CD4-positive, alpha-beta T cell treated with Interleukin-2 at 100 ng/mL for 4 hours (primary cell): ENCODE results near the gene SLX9.

ENCODE experiments used
- DNase-seq: peaks from one replicate; pipeline ENCODE4 v3.0.0-alpha.2; 2020; ENCODE audit warnings: low spot score

Gene SLX9

DNA sequence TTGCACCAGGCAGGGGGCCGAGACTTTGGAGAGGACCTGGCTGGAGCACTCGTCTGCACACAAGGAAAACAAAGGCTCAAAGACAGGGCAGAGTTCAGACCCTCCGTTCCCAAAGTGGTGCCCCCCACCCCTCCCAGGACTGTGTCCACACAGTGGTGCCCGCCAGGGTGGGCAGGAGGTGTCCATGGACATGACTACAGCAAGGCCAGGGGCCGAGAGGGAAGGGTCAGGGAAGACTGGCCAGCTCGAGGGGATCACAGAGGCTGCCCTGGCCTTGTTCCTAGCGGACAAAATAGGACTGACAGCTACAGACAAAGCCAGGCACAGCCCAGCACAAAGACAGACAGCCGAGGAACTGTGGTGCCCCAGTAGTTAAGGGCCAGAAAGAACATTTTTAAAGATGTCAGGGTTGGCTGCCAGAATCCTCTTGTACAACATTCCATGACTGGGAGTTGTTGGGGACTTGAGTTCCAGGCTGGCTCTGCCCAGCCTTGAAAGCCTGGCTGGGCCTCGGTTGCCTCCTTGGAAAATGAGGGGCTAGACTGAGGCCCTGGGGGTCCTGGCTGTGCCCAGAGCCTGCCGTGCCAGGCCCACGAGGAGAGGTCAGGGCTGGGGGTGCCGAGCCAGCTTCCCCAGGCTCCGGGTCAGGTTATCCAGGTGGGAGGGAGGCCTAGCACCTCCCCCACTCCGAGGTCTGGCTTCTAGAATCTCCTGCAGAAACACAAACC lies 63.7 kb downstream of the SLX9 start:
- no peak for DNase-seq

DNA sequence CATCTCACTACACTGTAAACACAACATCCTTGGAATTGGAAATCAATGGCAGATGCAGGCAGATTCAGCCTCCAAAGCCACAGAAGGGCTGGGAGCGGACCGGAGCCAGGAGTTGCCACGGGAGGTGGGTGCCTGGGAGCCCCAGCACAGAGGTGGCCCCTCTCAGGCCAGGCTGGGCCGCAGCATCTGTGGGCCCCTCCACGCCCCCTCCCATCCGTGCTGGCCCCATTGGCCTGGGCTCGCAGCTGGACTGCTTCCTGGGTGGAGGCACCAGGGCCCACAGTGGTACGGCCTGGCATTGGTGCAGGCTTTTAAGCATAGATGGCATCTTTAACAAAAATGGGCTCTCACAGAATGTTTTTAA lies 64.2 kb downstream of the SLX9 start:
- no peak for DNase-seq

DNA sequence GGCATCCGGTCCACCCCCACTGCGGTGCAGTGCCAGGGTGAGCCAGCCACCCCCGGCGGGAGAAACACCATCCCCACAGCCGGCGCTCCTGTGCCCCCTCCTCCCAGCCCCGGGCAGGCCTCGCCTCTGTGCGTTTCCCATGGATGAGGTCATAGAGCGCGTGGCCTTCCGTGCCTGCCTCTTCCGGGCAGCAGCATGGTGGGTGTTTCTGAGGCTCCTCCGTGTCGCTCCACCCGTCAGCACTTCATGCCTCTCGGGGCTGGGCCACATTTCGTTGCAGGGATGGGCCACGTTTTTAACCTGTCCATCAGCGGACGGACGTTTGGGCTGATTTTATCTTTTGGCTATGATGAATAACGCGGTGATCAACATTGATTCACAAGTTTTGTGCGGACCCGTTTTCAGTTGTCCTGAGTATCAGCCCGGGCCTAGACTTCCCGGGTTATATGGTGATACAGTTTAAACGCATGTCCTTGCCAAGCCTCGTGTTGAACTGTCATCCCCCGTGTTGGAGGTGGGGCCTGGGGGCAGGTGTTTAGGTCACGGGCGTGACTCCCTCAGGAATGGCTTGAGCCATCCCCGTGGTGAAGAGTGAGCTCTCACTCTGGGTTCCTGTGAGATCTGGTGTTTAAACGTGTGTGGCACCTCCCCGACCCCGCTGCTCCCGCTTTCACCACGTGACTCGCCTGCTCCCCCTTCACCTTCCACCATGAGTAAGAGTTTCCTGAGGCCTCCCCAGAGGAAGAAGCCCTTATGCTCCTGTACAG lies 64.8 kb downstream of the SLX9 start:
- no peak for DNase-seq

DNA sequence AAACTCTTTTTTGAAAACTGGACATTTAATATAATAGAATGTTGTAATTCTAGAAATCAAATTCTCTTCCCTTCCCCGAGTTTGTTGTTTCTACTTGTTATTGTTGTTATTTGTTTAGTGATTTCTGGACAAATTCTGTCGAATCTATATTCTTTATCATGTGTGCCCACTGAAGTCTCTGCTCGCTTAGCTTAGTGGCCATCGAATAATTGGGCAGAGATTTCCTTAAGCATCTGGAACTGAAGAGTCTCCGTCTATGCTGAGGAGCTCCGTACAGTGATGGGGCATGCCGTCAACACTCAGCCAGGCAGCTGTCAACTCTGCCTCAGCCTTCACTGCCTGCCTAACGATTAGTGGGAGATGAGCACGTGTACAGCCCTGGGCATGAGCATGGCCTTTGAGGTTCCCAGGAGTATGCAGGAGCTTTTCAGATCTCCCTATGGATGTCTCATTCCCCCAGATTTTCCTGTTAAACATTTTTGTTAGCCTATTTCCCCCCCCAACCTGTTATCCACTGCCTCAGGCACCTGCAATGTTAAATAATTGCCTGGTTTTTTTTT lies 66.8 kb downstream of the SLX9 start:
- DNase-seq, result no peak

DNA sequence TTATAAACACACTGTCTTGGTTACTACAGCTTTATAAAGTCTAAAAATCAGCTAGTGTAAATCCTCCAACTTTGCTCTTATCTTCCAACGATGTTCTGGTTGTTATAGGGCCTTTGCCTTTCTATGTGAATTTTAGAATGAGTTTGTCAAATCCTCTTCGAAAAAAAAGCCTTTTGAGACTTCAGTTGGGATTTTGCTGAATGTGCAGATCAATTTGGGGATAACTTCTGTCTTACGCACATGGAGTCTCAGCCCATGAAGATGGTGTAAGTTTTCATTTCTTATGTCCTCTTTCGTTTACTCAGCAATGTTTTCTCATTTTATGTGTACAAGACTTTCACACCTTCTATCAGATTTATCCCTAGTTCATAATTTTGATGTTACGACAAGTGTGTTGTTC lies 69.8 kb downstream of the SLX9 start:
- no peak for DNase-seq

DNA sequence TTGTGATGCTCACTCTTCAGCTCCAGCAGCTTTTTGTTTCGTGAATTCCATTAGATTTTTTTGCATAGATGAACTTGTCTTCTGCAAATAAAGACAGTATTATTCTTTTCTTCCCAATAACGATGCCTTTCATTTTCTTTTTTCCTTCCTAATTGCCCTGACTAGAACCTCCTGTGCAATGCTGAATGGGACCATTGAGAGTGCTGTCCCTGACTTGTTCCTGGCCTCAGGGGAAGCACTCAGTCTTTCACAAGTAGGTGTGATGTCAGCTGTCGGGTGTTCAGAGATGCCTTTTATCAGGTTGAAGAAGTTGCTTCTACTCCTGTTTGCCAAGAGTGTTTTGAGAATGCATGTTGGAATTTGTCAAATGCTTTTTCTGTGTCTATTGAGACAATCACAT lies 70.3 kb downstream of the SLX9 start:
- no peak for DNase-seq

DNA sequence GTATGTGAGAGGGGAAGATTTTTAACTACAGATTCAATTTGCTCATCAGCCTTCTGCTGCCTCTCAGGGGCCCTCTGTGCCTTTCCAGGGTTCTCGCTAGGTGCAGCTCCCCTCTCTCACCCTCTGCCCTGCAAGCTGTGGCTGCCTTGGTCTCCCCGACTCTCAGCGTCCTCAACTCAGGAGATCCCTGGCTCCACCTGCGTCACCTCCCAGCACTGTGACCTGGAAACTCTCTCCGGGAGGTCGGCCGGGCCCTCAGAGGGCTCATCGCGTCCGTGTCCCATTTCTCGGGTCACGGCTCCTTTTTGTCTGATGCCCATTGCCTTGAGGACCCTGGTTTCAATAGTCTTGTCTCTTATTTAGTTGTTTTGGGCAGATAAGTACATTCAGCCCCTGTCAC lies 71.0 kb downstream of the SLX9 start:
- DNase-seq, result no peak

DNA sequence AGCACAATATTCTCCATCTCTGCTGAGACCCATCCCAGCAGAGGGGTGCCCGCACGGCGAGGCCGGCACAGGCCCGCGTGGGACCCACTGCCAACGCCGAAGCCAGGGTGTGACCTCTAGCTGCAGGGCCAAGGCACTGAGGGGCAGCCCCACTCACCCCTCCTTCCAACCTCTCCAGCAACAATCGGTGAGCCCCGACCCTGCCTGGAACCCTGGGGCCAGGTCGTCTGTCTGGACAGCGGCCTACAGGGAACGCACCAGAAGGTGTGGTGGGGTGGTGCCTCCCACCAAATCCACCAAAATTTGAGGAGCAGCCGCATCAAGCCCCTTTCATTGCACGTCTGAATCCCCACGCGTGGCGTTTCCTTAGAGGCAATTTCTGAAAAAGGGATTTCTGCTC lies 71.6 kb downstream of the SLX9 start:
- DNase-seq, result no peak

DNA sequence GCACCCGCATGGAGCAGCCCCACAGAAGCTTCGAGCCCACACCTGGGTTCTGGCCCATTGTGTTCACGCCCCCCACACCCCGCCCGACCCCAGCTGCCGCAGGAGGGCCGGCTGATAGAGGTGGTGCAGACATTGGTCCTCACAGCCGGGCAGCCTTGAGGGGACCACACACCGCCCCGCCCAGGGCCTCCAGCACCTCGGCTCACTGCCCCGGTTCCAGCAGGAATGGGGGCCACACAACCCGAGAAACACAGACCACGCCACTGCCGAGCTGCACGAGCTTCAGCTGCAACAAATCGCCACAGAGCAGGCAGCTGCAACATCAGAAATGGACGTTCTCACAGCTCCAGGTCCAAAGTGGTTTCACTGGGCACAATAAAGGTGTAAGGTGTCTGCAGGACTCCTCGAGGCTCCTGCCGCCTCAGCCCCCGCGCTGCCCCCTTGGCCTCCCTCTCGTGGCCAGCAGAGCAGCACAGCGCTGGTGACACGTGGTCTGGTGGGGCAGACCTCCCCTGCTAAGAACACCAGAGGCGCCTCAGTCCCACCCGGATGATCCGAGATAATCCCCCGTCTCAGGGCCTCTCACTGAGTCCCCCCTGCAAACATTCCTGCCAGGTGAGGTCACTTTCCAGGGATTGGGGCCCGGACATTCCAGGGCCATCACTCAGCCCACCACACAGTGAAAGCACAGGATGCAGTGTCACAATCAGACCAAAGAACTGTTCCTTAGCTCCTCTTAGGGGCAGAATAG lies 72.3 kb downstream of the SLX9 start:
- DNase-seq, result no peak

DNA sequence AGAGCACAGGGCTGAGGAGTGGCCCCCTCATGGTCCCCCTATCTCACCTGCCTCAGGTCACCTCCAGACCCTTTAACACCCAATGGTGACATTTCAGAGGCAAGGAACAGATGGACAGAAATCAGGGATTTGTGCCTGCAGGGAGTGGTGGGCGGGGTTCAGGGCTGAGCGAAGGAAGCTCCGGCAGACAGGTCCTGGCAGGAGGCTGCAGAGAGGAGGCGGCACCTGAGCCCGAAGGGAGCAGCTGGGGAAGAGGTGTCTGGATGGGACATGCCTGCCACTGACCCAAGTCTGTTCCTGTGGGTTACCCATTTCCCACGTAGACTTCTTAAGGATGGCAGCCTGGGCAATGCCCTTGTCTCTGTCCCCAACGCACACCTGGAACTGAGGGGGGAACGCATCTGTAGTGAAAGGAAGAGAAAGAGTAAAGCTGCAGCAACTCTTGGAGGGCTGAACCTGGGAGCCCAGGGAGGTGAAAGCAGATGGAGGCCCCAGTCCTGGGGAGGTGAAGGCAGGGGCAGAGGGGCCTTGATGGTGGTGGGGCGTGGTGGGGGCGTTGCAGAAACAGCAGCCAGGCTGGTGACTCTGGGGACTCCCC lies 72.9 kb downstream of the SLX9 start:
- no peak for DNase-seq

DNA sequence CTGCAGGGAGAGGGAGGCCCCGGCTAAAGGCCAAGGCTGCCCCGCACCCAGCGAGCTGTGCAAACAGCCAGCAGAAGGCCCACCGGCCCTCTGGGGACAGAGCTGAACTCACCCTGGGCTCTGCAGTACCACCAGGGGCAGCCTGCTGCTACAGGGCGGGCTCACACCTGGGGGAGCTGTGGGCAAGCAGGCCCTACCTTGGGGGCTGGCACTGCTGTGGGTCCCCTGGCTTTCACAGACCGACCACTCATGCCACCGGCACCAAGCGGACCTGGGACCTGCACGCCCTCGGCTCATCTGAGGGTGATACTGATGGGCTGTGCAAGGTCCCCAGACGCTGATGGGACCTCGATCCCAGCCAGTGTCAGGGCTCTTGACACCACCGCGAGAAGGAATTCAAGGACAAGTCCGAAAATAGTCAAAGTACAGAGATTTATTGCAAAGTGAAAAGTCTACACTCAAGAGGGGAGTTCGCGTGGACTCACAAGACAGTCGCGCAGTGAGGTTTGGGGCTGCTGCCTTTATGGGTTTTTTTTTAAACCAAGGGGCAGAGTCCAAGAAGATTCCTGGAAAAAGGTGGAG lies 73.5 kb downstream of the SLX9 start:
- DNase-seq, result no peak

DNA sequence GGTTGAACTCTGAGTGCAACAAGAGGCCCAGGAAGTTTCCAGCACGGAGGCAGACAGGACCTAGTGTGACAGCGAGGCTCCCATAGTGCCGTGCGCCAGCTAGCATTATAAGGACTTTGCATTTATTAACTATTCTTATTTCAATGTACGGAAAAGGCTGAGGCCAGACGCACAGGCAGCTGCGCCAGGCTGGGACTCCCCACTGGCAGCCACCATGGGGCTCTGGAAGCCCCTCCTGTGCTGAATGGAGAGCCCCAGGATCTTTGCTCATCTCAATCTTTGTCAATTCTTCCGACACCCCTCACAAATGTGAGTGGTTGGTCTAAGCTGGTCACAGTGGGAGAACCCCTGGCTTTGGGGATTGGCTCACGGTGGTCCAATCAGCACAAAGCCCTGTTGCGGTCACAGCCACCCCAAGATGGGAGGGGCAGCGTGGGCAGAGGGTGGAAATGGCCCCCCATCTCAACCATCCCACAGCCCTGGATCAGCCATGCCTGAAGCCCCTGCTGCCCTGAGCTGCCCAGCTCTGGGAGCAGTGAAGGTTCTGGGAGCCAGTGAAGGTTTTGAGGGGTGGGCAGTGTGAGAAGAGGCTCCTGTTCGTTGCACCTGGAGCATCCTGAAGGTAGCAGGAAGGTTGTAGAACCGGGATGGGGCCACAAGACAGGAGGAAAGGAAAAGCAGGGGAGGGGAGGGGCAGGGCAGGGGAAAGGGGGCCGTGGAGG lies 75.1 kb downstream of the SLX9 start:
- DNase-seq, result no peak

DNA sequence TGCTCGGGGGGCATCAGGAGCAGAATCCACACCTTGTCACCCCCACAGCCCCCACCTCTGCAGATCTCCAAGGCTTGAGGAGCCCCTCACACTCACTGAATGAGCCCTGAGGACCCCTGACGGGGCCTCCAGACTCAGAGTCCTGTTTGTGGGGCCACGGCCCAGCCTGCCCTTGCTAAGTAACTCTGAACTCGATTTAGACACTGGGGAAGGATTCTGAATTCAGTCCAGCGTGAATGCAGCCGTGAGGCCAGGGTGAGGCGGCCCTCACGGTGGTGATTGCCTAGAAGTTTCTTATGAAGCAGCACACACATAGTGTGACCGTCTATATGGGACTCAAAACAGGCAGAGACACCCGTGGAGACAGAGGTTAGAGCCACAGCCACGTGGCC lies 75.6 kb downstream of the SLX9 start:
- DNase-seq, result no peak

DNA sequence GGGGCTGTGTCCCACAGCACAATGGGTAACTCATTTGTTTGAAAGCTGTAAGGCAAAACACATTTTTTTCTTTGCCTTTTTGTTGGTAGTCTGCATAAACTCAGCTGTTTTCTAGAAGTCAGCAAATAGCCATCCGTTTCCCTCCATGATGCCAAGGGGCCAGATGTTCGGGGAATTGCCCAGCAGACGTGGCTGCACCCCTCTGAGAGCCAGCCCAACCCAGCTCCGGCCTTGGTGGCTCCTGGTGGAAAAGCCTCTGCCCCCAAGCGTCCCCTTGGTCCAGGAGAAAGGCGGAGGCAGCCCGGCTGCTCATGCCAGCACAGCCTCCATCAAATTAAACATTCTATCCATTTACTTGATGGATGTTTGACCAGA lies 76.2 kb downstream of the SLX9 start:
- no peak for DNase-seq

DNA sequence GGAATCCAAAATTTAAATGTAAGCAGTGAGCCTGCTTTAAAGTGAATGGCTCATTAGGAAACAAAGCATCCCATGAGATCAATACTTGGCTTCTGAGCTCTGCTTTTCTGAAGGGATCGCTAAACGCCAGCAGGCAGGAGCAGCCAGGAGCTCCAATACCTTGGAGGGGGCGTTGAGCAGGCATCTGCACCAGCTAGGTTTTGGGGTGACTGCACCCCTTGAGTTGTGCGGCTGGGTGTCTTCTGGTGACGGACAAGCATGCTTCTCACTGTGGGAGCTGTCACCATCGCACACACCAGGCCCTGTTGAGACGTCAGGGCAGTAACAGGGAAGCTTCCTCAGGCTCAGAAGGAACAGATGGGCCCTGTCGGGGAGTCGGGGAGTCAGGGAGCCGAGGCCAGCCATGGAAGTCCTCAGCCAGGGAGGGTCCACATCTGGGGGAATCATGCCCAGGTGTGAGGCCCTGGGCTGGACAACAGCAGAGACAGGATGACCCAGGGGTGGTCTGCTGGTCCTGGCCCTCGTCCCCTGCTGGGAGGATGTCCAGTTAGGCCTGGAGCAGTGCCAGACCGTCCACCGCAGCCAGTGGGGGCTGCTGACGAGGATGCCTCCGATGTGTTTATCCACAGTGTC lies 76.7 kb downstream of the SLX9 start:
- no peak for DNase-seq

DNA sequence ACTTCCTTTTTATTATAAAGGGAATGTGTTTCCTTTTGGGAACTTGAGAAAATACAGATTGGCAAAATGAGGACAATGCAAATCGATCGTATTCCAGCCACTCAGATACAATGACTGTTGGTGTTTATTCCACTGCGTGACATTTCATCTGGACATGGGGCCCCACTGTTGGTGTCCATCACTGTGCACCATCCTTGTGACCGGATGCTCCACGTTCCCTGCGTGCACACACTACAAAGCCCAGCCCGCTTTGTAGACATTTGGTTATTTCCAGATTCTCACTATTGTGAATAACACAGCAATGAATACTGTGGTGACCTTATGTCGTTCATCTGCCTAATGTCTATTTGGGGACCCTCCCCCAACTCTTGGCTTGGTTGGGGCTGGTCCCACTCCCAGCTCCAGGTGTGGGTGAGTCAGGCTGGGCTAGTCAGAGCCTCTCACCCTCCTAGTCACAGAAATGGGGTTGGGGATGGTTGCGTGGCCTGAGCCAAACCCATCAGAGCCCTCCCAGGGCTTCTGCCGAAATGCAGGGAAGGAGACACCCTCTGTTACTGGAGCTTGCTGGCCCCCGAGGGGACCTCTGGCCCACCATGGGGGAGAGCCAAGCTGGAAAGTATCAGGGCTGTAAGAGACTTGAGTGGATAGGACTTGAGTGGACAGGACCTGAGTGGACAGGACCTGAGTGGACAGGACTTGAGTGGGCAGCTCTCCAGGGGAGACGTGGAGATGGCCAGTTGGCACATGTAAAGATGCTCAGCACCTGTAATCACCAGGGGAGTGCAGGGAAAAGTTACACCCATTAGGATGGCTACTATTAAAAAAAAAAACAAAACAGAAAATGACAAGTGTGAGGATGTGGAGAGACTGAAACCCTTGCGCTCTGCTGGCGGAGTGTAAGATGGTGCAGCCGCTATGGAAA lies 77.5 kb downstream of the SLX9 start:
- DNase-seq, result no peak

DNA sequence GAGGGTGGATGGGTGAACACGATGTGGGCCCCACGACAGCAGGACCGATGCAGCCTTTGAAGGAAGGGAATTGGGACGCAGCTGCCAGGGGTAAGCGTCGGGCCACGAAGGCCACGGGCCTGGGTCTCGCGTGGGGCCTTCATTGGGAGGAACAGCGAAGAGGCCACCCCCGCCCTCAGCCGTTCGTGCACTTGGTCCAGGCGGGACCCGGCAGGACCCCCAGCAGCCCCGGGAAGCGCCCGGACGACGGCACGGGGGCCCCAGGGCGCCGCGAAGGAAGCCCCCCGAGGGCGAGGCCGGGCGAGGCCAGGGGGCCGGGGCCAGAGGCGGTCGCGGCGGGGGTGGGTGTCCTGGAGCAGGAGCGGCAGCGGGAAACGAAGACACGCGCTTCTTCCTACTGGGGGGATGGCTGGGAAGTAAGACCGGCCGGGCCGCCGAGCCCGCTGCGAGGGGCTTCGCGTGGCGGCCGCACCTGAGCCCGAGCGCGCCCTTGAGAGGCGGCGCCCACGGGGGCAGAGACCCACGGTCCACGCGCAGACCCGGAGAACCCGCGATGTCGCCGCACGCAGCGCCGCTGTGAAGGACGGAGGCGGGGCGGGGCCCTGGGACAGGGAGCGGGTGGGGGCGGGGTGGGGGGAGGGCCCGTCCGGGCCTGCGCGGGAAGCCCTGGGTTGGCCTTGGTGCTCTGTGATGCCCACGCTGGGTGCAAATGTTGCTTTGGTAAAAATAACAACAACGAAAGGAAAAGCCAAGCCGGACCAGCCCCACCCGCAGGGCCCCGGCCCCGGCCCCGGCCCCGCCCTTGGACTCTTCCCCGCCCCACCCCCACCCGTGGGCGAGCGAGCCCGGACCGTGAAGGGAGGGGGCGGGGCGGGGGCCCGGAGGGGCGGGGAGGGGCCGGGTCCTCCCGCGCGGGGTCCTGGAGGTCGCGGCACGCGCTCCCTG lies 78.6 kb downstream of the SLX9 start:
- no peak for DNase-seq

DNA sequence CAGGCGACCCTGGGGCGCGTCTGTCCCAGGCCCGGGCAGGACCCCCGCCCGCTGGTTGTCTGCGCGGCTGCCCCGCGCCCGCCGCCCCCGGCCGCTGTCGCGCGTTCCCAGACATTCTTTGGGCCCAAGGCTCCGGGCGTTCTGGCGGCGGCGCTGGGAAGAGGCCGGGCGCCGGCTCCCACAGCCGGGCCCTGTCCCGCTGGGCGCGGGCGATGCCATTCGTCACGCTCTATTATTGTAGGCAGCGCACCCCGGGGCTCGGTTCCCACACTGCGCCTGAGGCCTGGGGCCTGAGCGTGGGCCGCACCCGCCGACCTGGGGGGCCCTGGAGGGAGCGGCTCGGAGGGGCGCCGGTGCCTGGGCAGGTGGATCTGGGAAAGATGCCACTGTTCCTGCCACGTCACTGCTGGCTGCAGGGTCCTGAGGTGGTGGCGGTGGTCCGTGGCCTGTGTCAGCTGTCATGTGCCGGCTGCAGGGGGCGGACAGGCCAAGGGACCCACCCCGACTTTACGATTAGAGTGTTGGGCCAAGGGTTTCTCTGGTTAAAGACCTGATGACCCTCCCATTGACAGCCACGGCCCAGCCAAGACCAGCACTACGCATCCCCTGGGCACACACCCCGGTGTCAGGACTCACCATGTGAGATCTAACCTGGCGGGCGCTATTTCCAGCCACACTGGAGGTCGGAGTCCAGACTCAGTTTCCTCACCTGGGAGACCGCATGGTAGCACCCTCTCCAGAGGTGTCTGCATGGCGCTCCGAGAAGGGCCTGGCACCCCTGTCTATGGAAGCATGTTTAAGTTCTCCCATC lies 79.5 kb downstream of the SLX9 start:
- DNase-seq, result no peak
